HG02943 (cell line): ENCODE measurements around the gene RNF212.

Experiments used
- ATAC-seq: cut with Tn5 transposase; IDR thresholded peaks from one replicate; pipeline ENCODE4 v1.9.1; 2021; ENCODE audit warnings: mild to moderate bottlenecking, low read depth, moderate library complexity; ENCODE audit not compliant: unreplicated experiment

RNF212 gene

GRCh38 chr4:1116838-1117237, 3.5 kb upstream of the RNF212 start:
- ATAC-seq, result no peak

- ATAC-seq, result no peak
Measured at GRCh38 chr4:1115528-1116293, 2.3 kb upstream of the RNF212 start.

DNA sequence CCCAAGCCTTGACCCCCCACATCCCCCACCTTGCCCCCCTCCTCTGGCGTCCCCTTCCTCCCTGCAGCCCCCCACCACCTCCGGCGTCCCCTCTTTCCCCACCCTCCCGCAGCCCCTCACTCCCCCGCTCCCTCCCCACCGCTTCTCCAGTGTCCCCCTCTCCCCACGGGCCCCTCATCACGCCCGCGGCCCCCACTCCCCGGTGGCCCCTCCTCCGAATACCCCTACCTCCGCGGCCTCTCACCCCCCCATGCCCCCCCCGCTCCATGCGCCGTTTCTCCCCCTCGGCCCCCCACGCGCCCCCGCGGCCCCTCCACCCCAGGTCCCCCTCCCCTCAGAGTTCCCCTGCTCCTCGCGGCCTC, 562 bp downstream of the RNF212 start:
- no peak for ATAC-seq

- no peak for ATAC-seq
Measured at GRCh38 chr4:1112174-1112820, 1.1 kb downstream of the RNF212 start.

- ATAC-seq, result no peak
Measured at GRCh38 chr4:1111259-1111809, 2.0 kb downstream of the RNF212 start.

DNA sequence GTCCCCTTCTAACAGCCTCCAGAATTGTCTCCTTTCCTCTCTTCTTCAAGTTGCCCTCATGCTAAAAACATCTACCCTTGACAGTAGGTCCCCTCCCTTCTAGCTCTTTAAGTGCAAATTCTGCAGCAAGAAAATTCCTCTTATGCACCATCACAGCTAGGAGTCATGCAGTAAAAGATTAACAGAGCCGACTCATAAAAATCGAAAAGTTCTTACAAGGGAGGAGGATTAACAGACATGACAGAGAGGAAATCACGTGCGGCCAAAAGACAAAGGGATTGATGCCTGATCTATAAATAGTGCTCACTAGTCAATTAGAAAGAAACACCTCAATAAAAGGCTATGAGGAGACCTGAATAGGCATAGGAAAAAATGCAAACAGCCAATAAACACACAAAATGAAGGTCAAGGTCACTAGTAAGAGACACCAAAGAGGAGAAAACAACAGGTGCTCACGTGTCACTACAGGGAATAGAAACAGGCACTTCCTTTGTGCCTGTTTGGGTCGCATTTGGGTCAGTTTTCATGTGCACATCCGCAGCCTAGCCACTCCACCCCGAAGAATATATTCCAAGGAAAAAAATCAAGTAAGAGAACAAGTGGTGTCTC, 3.4 kb downstream of the RNF212 start:
- no peak for ATAC-seq

- ATAC-seq, result no peak
Measured at GRCh38 chr4:1109333-1109732, 4.0 kb downstream of the RNF212 start.

GRCh38 chr4:1105662-1106061, 7.7 kb downstream of the RNF212 start:
- ATAC-seq, result no peak

GRCh38 chr4:1105067-1105466, 8.3 kb downstream of the RNF212 start:
- no peak for ATAC-seq

GRCh38 chr4:1104647-1105046, 8.7 kb downstream of the RNF212 start:
- ATAC-seq, result no peak

GRCh38 chr4:1099684-1100335, 13.6 kb downstream of the RNF212 start:
- no peak for ATAC-seq

- no peak for ATAC-seq
Measured at GRCh38 chr4:1099270-1099669, 14.1 kb downstream of the RNF212 start.

GRCh38 chr4:1098311-1098925, 14.9 kb downstream of the RNF212 start:
- no peak for ATAC-seq

GRCh38 chr4:1097553-1097952, 15.8 kb downstream of the RNF212 start:
- no peak for ATAC-seq

- no peak for ATAC-seq
Measured at GRCh38 chr4:1096841-1097240, 16.5 kb downstream of the RNF212 start.

DNA sequence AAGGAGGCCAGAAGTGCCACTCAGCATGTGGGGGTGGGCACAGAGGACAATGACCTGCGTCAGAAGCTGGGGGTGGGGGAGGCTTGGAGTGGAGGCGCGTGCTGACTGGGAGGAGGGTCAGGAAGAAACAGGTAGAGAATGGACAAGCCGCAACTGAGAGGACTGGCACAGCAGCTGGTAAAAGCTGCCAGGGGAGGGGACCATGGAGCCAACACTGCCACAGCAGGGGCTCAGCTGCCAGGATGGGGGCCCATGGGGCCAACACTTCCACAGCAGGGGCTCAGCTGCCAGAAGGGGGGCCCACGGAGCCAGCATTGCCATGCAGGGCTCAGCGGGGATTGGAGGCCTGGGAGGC, 19.1 kb downstream of the RNF212 start:
- ATAC-seq, result no peak

GRCh38 chr4:1093391-1094335, 19.7 kb downstream of the RNF212 start:
- no peak for ATAC-seq

DNA sequence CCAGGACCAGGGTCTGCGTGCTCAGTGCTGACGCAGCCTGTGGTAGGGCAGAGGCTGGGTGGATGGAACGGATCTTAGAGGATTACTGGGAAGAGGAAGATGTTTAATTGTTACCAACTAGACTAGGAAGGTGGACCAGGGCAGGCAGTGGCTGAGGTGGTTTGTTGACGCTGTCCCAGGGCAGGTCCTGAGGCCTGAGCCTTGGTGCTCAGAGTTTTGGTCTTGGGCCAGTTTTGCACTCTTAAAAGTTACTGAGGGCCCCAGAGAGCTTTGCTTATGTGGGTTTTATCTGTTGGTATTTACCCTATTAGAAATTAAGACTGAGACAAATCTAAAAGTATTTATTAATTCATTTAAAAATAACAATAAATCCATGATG, 20.4 kb downstream of the RNF212 start:
- ATAC-seq, result no peak

GRCh38 chr4:1092026-1092982, 21.1 kb downstream of the RNF212 start:
- no peak for ATAC-seq
